Prostate gland (tissue), 2 donors: ENCODE results near the gene FRRS1. TPM values are rescaled to one million over a fixed set of nuclear protein-coding genes. Genes with fewer than 3 reads are reported as not detected.
A peak's percentile ranks its signal among the peaks of the same experiment; 100 is the strongest.

Experiments
- DNase-seq: peaks from one replicate; pipeline ENCODE4 v3.0.0-alpha.2; 2019; ENCODE audit warnings: low spot score
- H3K27ac ChIP-seq, 2 donors: fragments of 200-600 bp; sonication (generic); 2 replicates each; pipeline ENCODE4 v1.5.1; 2017 to 2019
- H3K27me3 ChIP-seq: fragments of 200-600 bp; sonication (generic); replicated peaks from 2 replicates; pipeline ENCODE4 v1.5.1; 2019; ENCODE audit not compliant: insufficient read depth
- H3K36me3 ChIP-seq, 2 donors: fragments of 200-600 bp; sonication (generic); 1 replicate in 1 of 2; 2 replicates in 1 of 2; pipeline versions ENCODE4 v1.5.1 to v1.8.1; 2017 to 2019
- H3K4me1 ChIP-seq: fragments of 200-600 bp; sonication (generic); replicated peaks from 2 replicates; pipeline ENCODE4 v1.5.1; 2019
- H3K4me3 ChIP-seq, 2 donors: fragments of 200-600 bp; sonication (generic); 2 replicates each; pipeline ENCODE4 v1.5.1; 2017 to 2019
- H3K9me3 ChIP-seq: fragments of 200-600 bp; sonication (generic); 2 replicates; pipeline ENCODE4 v1.5.1; 2017
- CTCF ChIP-seq, 4 experiments: fragments of 200-600 bp in 2 of 4; fragments of 450-650 bp in 2 of 4; sonication (generic) in 2 of 4; IDR thresholded peaks; 1 replicate in 3 of 4; 2 replicates in 1 of 4; pipeline ENCODE4 v1.5.1; 2016 to 2019; ENCODE audit warnings: antibody characterized with exemption in 4 of 4, mild to moderate bottlenecking in 2 of 4, moderate library complexity in 2 of 4
- POLR2A ChIP-seq: fragments of 450-650 bp; IDR thresholded peaks from one replicate; pipeline ENCODE4 v1.6.1; 2016; ENCODE audit warnings: antibody characterized with exemption, mild to moderate bottlenecking
- POLR2AphosphoS5 ChIP-seq: sonication (generic); formaldehyde crosslinking; IDR thresholded peaks from one replicate; pipeline ENCODE4 v1.6.1; 2017; ENCODE audit warnings: antibody characterized with exemption
- WGBS: methylation state at CpG from one replicate; pipeline ENCODE4 v1.1.5; 2018; 5-methylcytosine and 5-hydroxymethylcytosine counted together
- intact Hi-C: fragments of 100-400 bp; cut with DNase I; formaldehyde crosslinking; loops from one replicate; pipeline ENCODE4 v1.14.2; 2022
- total RNA-seq, 2 donors: library from RNA; depleted of rRNA; stranded (reverse); fragments of >200 nt; gene quantifications; one replicate each; pipeline ENCODE4 v1.1.0, GENCODE V29; 2016

FRRS1 gene
- total RNA-seq, 2 donors from 2014 or later, result 9.5 to 16.1 TPM

GRCh38 chr1:99717005-99717404, 49.4 kb downstream of the FRRS1 start:
- no peak overlapping the region for H3K27ac ChIP-seq
- 98% methylated on average over 1 of the region's 1 CpG for WGBS
- H3K4me3 ChIP-seq, result no peak overlapping the region
- no peaks in the 10 kb centered on the region for H3K4me1 ChIP-seq
- no peaks in the 10 kb centered on the region for H3K36me3 ChIP-seq
- no peak for DNase-seq
- H3K9me3 ChIP-seq, result no peaks in the 10 kb centered on the region
- H3K27me3 ChIP-seq, result no peaks in the 10 kb centered on the region
- TF ChIP-seq POLR2AphosphoS5, result no peak
- intact Hi-C loops, result no loop called here

GRCh38 chr1:99713006-99713405, 53.4 kb downstream of the FRRS1 start:
- no peaks in the 10 kb centered on the region for H3K36me3 ChIP-seq
- no peak for TF ChIP-seq CTCF (IDR thresholded peaks at IDR 0.05)
- no peak for TF ChIP-seq POLR2AphosphoS5
- no peak for TF ChIP-seq POLR2A
- H3K4me1 ChIP-seq, result no peaks in the 10 kb centered on the region
- 94% methylated on average over 2 of the region's 2 CpGs for WGBS
- no peak for DNase-seq
- intact Hi-C loops, result no loop called here
- no peaks in the 10 kb centered on the region for H3K9me3 ChIP-seq
- H3K4me3 ChIP-seq, result no peak overlapping the region
- no peak overlapping the region for H3K27ac ChIP-seq
- no peaks in the 10 kb centered on the region for H3K27me3 ChIP-seq

GRCh38 chr1:99710994-99711393, 55.4 kb downstream of the FRRS1 start:
- intact Hi-C loops, result no loop called here
- Histone ChIP-seq H3K9me3 (no peaks in the 10 kb centered on the region), H3K36me3 (no peaks in the 10 kb centered on the region), H3K4me1 (no peaks in the 10 kb centered on the region), H3K4me3 (no peak overlapping the region), H3K27me3 (no peaks in the 10 kb centered on the region), H3K27ac (no peak overlapping the region)
- TF ChIP-seq CTCF (IDR thresholded peaks at IDR 0.05) (no peak), POLR2AphosphoS5 (no peak), POLR2A (no peak)
- DNase-seq, result no peak
- whole genome bisulfite sequencing, result 94% methylated on average over 4 of the region's 4 CpGs

GRCh38 chr1:99707535-99708142, 58.8 kb downstream of the FRRS1 start:
- Histone ChIP-seq H3K27ac (no peak overlapping the region), H3K4me3 (no peak overlapping the region), H3K4me1 (no peaks in the 10 kb centered on the region), H3K9me3 (no peaks in the 10 kb centered on the region), H3K36me3 (no peaks in the 10 kb centered on the region), H3K27me3 (no peaks in the 10 kb centered on the region)
- intact Hi-C loops, result loop anchor here (5.0 kb wide), 1 partner anchor 525 kb away; no protein-coding TSS in a partner anchor
- WGBS, result 17% methylated on average over 4 of the region's 4 CpGs
- TF ChIP-seq POLR2A (no peak), CTCF (IDR thresholded peaks at IDR 0.05) (peak; percentile 37 to 86 (median 86)), POLR2AphosphoS5 (peak; percentile 8)
- DNase-seq, result peak; percentile 58

- no peaks in the 10 kb centered on the region for H3K36me3 ChIP-seq
- H3K9me3 ChIP-seq, result no peaks in the 10 kb centered on the region
- no peaks in the 10 kb centered on the region for H3K4me1 ChIP-seq
- intact Hi-C loops, result loop anchor here (5.0 kb wide), 1 partner anchor 523 kb away; no protein-coding TSS in a partner anchor
- DNase-seq, result no peak
- H3K4me3 ChIP-seq, result no peak overlapping the region
- no peaks in the 10 kb centered on the region for H3K27me3 ChIP-seq
- H3K27ac ChIP-seq, result no peak overlapping the region
- TF ChIP-seq POLR2AphosphoS5, result no peak
- no peak for TF ChIP-seq CTCF (IDR thresholded peaks at IDR 0.05)
- no peak for TF ChIP-seq POLR2A
Measured at GRCh38 chr1:99705385-99705784, 61.0 kb downstream of the FRRS1 start.
